Activated naive CD8-positive, alpha-beta T cell (primary cell): Measurements from ENCODE around the gene PANK1.
A peak's percentile ranks its signal among the peaks of the same experiment; 100 is the strongest.

Experiments
- H3K27ac Mint-ChIP-seq: one replicate; pipeline ENCODE4 v1.8.0; 2021; ENCODE audit warnings: mixed read lengths
- H3K27me3 Mint-ChIP-seq: one replicate; pipeline ENCODE4 v1.8.0; 2021; ENCODE audit warnings: mixed read lengths
- H3K36me3 Mint-ChIP-seq: one replicate; pipeline ENCODE4 v1.8.0; 2021; ENCODE audit warnings: mixed read lengths
- H3K4me1 Mint-ChIP-seq: one replicate; pipeline ENCODE4 v1.8.0; 2021; ENCODE audit warnings: low read depth, mixed read lengths
- H3K4me3 Mint-ChIP-seq: one replicate; pipeline ENCODE4 v1.8.0; 2021; ENCODE audit warnings: mild to moderate bottlenecking, mixed read lengths
- H3K9me3 Mint-ChIP-seq: one replicate; pipeline ENCODE4 v1.8.0; 2021; ENCODE audit warnings: low read depth, mixed read lengths

PANK1 gene

GRCh38 chr10:89644967-89645741 lies at the start of gene PANK1:
PANK1 (minus strand) TSS chr10:89645242; CDS start chr10:89644891, 351 bp downstream.
- Mint-ChIP-seq H3K27ac (peak within 1 kb of the TSS; percentile 28), H3K4me1 (peaks cover 8% of the 10 kb centered on the region), H3K4me3 (peak within 1 kb of the TSS; percentile 84), H3K27me3 (peaks cover 19% of the 10 kb centered on the region), H3K36me3 (peaks cover 2% of the 10 kb centered on the region), H3K9me3 (no peaks in the 10 kb centered on the region)

- Mint-ChIP-seq H3K4me3 (no peak overlapping the region), H3K36me3 (peaks cover 12% of the 10 kb centered on the region), H3K9me3 (no peaks in the 10 kb centered on the region), H3K4me1 (no peaks in the 10 kb centered on the region), H3K27ac (no peak overlapping the region), H3K27me3 (no peaks in the 10 kb centered on the region)
Measured at GRCh38 chr10:89693176-89693575, 48.1 kb upstream of the PANK1 start.

GRCh38 chr10:89692416-89692815 lies 47.4 kb upstream of the PANK1 start:
- H3K27me3 Mint-ChIP-seq: no peaks in the 10 kb centered on the region
- H3K27ac Mint-ChIP-seq: no peak overlapping the region
- peaks cover 12% of the 10 kb centered on the region for H3K36me3 Mint-ChIP-seq
- H3K4me1 Mint-ChIP-seq: no peaks in the 10 kb centered on the region
- H3K4me3 Mint-ChIP-seq: no peak overlapping the region
- no peaks in the 10 kb centered on the region for H3K9me3 Mint-ChIP-seq

- Mint-ChIP-seq H3K9me3 (no peaks in the 10 kb centered on the region), H3K27ac (no peak overlapping the region), H3K4me1 (peaks cover 3% of the 10 kb centered on the region), H3K4me3 (no peak overlapping the region), H3K36me3 (peaks cover 12% of the 10 kb centered on the region), H3K27me3 (no peaks in the 10 kb centered on the region)
Measured at GRCh38 chr10:89690027-89690426, 45.0 kb upstream of the PANK1 start.

DNA sequence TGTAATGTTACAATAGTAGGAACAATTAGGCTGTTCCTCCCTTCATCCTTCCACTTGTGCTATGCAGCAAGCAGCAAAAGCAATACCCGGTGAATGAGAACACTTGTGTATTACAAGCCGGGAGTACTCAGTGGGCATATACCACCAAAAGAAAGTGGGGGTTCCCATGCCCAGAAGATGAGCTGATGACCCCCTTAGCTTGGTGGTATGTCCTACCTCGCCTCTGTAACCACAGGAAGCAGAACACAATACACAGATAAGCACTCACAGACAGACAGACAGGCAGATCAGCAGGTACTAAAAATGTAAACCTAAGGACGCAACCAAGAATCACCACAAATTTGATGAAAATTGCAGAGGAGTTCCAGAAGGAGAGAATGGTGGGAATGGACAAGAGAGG lies 40.9 kb upstream of the PANK1 start:
- H3K36me3 Mint-ChIP-seq: peaks cover 8% of the 10 kb centered on the region
- H3K27me3 Mint-ChIP-seq: peaks cover 6% of the 10 kb centered on the region
- H3K27ac Mint-ChIP-seq: no peak overlapping the region
- no peaks in the 10 kb centered on the region for H3K9me3 Mint-ChIP-seq
- no peak overlapping the region for H3K4me3 Mint-ChIP-seq
- peaks cover 3% of the 10 kb centered on the region for H3K4me1 Mint-ChIP-seq

- Mint-ChIP-seq H3K27me3 (peaks cover 11% of the 10 kb centered on the region), H3K36me3 (peaks cover 3% of the 10 kb centered on the region), H3K4me3 (no peak overlapping the region), H3K9me3 (no peaks in the 10 kb centered on the region), H3K27ac (no peak overlapping the region), H3K4me1 (peaks cover 3% of the 10 kb centered on the region)
Measured at GRCh38 chr10:89684604-89685003, 39.6 kb upstream of the PANK1 start.

DNA sequence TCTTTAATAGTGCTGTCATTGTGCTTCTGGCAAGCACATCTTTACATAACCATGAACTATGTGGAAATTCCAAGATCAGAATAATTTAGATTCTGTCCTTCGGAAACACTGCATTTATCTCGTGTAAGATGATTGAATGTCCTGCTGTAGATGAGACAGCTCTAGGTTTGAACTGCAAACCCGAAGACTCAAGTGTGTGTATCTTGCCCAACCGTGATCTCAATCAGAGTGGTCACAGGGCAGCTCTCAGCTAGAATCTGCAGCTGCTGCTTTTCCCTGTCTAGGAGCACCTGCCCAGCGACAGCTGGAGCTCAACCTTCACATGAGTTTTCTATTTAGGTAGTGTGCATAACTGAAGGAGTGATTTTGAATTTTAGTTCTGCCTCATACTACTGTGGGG lies 38.8 kb upstream of the PANK1 start:
- Mint-ChIP-seq H3K4me1 (peaks cover 3% of the 10 kb centered on the region), H3K27ac (no peak overlapping the region)

GRCh38 chr10:89679986-89680385 lies 34.9 kb upstream of the PANK1 start:
- Mint-ChIP-seq H3K36me3 (peaks cover 2% of the 10 kb centered on the region), H3K4me1 (no peaks in the 10 kb centered on the region), H3K9me3 (no peaks in the 10 kb centered on the region), H3K4me3 (no peak overlapping the region), H3K27ac (no peak overlapping the region), H3K27me3 (peaks cover 15% of the 10 kb centered on the region)

More for the DNA sequence above, 38.8 kb upstream of the PANK1 start:
- Mint-ChIP-seq H3K36me3 (peaks cover 3% of the 10 kb centered on the region), H3K27me3 (peaks cover 11% of the 10 kb centered on the region), H3K4me3 (no peak overlapping the region), H3K9me3 (no peaks in the 10 kb centered on the region)

GRCh38 chr10:89677341-89677740 lies 32.3 kb upstream of the PANK1 start:
- Mint-ChIP-seq H3K27ac (no peak overlapping the region), H3K9me3 (no peaks in the 10 kb centered on the region), H3K36me3 (peaks cover 5% of the 10 kb centered on the region), H3K4me1 (no peaks in the 10 kb centered on the region), H3K4me3 (no peak overlapping the region), H3K27me3 (peaks cover 15% of the 10 kb centered on the region)

DNA sequence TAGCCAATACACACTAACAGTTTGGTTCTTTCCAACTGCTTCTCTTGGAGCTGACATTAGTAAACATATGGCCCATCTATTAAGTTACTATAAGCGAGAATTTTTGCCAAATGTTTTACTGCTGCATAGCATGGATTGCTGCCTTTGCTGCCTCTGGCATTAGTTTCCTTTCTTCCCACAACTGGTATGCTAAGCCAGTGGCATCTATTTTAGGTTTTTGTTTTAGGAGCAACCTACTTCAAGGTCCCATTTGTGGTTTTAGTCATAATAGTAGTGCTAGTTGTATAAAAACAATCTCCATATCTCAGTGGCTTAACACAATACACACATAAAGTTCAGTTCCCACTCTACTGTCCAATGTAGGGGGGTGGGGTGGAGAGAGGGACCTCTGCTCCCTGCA lies 25.9 kb upstream of the PANK1 start:
- Mint-ChIP-seq H3K9me3 (no peaks in the 10 kb centered on the region), H3K27ac (no peak overlapping the region), H3K27me3 (peaks cover 9% of the 10 kb centered on the region), H3K36me3 (peaks cover 5% of the 10 kb centered on the region), H3K4me3 (no peak overlapping the region), H3K4me1 (no peaks in the 10 kb centered on the region)

- no peak overlapping the region for H3K27ac Mint-ChIP-seq
- H3K4me1 Mint-ChIP-seq: no peaks in the 10 kb centered on the region
- H3K9me3 Mint-ChIP-seq: no peaks in the 10 kb centered on the region
Measured at GRCh38 chr10:89669985-89670384, 24.9 kb upstream of the PANK1 start.

GRCh38 chr10:89668386-89669071 lies 23.5 kb upstream of the PANK1 start:
- no peak overlapping the region for H3K27ac Mint-ChIP-seq
- peaks cover 9% of the 10 kb centered on the region for H3K27me3 Mint-ChIP-seq
- no peaks in the 10 kb centered on the region for H3K9me3 Mint-ChIP-seq
- no peak overlapping the region for H3K4me3 Mint-ChIP-seq
- H3K36me3 Mint-ChIP-seq: peaks cover 5% of the 10 kb centered on the region
- H3K4me1 Mint-ChIP-seq: no peaks in the 10 kb centered on the region

More at GRCh38 chr10:89669985-89670384, 24.9 kb upstream of the PANK1 start:
- peaks cover 5% of the 10 kb centered on the region for H3K36me3 Mint-ChIP-seq
- no peak overlapping the region for H3K4me3 Mint-ChIP-seq
- peaks cover 9% of the 10 kb centered on the region for H3K27me3 Mint-ChIP-seq

DNA sequence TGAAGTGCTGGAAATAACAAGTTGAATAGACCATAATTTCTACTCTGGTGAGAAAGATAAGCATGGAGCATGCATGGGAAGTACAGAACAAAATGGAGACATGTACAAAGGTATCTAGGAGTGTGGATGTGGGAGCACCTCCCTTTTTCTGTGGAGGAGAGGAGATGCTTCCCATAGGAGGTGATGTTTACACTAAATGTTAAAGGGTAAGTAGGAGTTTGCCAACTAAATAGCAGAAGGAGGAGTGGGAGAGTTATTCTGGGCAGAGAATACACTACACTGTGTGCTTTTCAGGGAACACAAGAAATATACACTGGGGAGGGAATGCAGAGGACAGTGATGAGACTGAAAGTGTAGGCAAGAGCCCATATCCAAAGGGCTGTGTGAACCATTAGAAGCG lies 21.1 kb upstream of the PANK1 start:
- H3K4me3 Mint-ChIP-seq: no peak overlapping the region
- peaks cover 5% of the 10 kb centered on the region for H3K27me3 Mint-ChIP-seq
- no peaks in the 10 kb centered on the region for H3K4me1 Mint-ChIP-seq
- H3K9me3 Mint-ChIP-seq: no peaks in the 10 kb centered on the region
- peaks cover under 1% of the 10 kb centered on the region for H3K36me3 Mint-ChIP-seq
- H3K27ac Mint-ChIP-seq: no peak overlapping the region

DNA sequence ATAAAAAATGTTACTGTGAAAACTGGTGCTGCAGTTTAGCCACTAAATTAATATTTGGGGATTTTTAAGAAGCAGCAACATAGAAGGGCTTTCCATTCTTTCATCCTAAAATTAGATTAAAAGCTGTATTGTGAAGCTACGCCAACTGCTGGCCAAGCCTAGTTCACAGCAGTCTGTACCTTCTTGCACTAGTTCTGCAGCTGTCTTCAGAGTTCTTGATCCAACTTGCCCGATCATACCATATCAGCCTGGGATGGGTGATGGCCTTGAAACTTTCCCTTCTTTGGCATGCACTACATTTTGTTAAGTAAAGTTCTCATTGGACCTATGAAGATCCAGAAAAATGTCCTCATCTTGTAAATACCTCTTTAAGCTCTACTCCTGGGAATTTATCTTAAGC lies 20.3 kb upstream of the PANK1 start:
- no peak overlapping the region for H3K4me3 Mint-ChIP-seq
- H3K4me1 Mint-ChIP-seq: no peaks in the 10 kb centered on the region
- no peak overlapping the region for H3K27ac Mint-ChIP-seq
- no peaks in the 10 kb centered on the region for H3K9me3 Mint-ChIP-seq
- no peaks in the 10 kb centered on the region for H3K36me3 Mint-ChIP-seq
- no peaks in the 10 kb centered on the region for H3K27me3 Mint-ChIP-seq

- Mint-ChIP-seq H3K27ac (no peak overlapping the region), H3K4me1 (no peaks in the 10 kb centered on the region), H3K36me3 (no peaks in the 10 kb centered on the region), H3K27me3 (no peaks in the 10 kb centered on the region), H3K9me3 (no peaks in the 10 kb centered on the region), H3K4me3 (no peak overlapping the region)
Measured at GRCh38 chr10:89664203-89664602, 19.2 kb upstream of the PANK1 start.
